ENCODE data around the gene PRKAR2A.
"Not testable (repeated sequence)": the region's sequence is repeated elsewhere in the genome, so short reads cannot be mapped to it uniquely, and the experiment has no call there.

DNA sequence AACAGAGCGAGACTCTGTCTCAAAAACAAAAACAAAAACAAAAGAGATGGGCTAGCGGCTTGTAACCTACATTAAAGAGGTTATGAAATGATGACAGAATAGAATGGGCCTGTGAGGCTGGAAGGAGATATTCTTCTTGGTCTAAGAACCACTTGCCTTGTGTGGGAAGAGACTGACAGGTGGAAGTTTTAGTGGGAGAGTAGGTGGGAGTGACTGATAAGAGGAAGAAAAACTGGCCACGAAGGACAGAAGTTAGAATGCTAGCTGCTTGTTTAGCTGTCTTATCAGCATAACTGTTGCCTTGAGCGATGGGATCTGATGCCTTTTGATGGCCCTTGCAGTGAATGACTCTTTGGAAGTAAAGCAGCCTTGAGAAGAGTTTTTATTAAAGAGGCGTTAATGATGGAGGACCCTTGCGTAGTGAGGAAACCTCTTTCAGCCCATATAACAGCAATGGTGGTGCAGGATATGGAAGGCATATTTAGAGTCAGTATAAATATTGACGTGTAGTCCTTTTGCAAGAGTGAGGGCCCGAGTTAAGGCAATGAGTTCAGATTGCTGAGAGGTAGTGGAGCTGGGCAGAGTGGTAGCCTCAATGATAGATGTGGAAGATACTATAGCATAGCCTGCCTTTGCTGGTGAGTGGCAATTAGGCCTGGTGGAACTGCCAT lies 122.4 kb downstream of the PRKAR2A start:
- TF ChIP-seq, protein P1, sequence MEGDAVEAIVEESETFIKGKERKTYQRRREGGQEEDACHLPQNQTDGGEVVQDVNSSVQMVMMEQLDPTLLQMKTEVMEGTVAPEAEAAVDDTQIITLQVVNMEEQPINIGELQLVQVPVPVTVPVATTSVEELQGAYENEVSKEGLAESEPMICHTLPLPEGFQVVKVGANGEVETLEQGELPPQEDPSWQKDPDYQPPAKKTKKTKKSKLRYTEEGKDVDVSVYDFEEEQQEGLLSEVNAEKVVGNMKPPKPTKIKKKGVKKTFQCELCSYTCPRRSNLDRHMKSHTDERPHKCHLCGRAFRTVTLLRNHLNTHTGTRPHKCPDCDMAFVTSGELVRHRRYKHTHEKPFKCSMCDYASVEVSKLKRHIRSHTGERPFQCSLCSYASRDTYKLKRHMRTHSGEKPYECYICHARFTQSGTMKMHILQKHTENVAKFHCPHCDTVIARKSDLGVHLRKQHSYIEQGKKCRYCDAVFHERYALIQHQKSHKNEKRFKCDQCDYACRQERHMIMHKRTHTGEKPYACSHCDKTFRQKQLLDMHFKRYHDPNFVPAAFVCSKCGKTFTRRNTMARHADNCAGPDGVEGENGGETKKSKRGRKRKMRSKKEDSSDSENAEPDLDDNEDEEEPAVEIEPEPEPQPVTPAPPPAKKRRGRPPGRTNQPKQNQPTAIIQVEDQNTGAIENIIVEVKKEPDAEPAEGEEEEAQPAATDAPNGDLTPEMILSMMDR (IDR thresholded peaks at IDR 0.05) = not testable (repeated sequence)
- TF ChIP-seq POLR2A (IDR thresholded peaks at IDR 0.05) = not testable (repeated sequence)
